ENCODE measurements around the gene AARS2. TPM values are rescaled to one million over a fixed set of nuclear protein-coding genes. Genes with fewer than 3 reads are reported as not detected.

Gene AARS2
- total RNA-seq, 4 donors from 2014 or later: 6.6 to 10.2 (median 7.8) TPM

GRCh38 chr6:44305200-44305725, 7.9 kb downstream of the AARS2 start:
- H3K9me3 ChIP-seq: no peaks in the 10 kb centered on the region
- intact Hi-C loops (cut with DNase I): no loop called here
- H3K4me3 ChIP-seq: no peak overlapping the region
- H3K27me3 ChIP-seq: no peaks in the 10 kb centered on the region
- no peak for DNase-seq (ENCODE audit: extremely low spot score)
- H3K36me3 ChIP-seq: peaks cover 51 to 100% (median 98%) of the 10 kb centered on the region in 4 donors
- no peak overlapping the region for H3K27ac ChIP-seq (replicated peaks in 1 of 4)
- H3K4me1 ChIP-seq: no peaks in the 10 kb centered on the region
- WGBS: 92% methylated on average over 4 of the region's 5 CpGs
- TF ChIP-seq CTCF (IDR thresholded peaks at IDR 0.05) (no peak), POLR2AphosphoS5 (IDR thresholded peaks at IDR 0.05) (no peak), POLR2A (IDR thresholded peaks at IDR 0.05; ENCODE audit: low read depth) (no peak)

- H3K9me3 ChIP-seq: no peaks in the 10 kb centered on the region
- TF ChIP-seq POLR2A (IDR thresholded peaks at IDR 0.05; ENCODE audit: low read depth): no peak
- TF ChIP-seq POLR2AphosphoS5 (IDR thresholded peaks at IDR 0.05): no peak
- no peak for TF ChIP-seq EP300 (IDR thresholded peaks at IDR 0.05)
- peak; percentile 61 to 87 (median 74) for TF ChIP-seq CTCF (IDR thresholded peaks at IDR 0.05)
- H3K4me1 ChIP-seq: no peaks in the 10 kb centered on the region
- H3K4me3 ChIP-seq: no peak overlapping the region
- peaks cover 49 to 97% (median 93%) of the 10 kb centered on the region in 4 donors for H3K36me3 ChIP-seq
- intact Hi-C loops (cut with DNase I): no loop called here
- no peak for DNase-seq (ENCODE audit: extremely low spot score)
- WGBS: 80% methylated on average over 14 of the region's 25 CpGs
- H3K27ac ChIP-seq (replicated peaks in 1 of 4): no peak overlapping the region
- no peaks in the 10 kb centered on the region for H3K27me3 ChIP-seq
Measured at GRCh38 chr6:44304282-44305199, 8.6 kb downstream of the AARS2 start.

GRCh38 chr6:44303842-44304241, 9.3 kb downstream of the AARS2 start:
- Histone ChIP-seq H3K4me3 (no peak overlapping the region), H3K9me3 (no peaks in the 10 kb centered on the region), H3K4me1 (no peaks in the 10 kb centered on the region), H3K27ac (replicated peaks in 1 of 4) (no peak overlapping the region), H3K27me3 (no peaks in the 10 kb centered on the region), H3K36me3 (peaks cover 49 to 90% (median 87%) of the 10 kb centered on the region in 4 donors)
- 93% methylated on average over 2 of the region's 6 CpGs for WGBS
- intact Hi-C loops (cut with DNase I): no loop called here
- no peak for DNase-seq (ENCODE audit: extremely low spot score)
- TF ChIP-seq EP300 (IDR thresholded peaks at IDR 0.05) (no peak), CTCF (IDR thresholded peaks at IDR 0.05) (no peak), POLR2A (IDR thresholded peaks at IDR 0.05; ENCODE audit: low read depth) (no peak), POLR2AphosphoS5 (IDR thresholded peaks at IDR 0.05) (no peak)

- Histone ChIP-seq H3K27me3 (peaks cover 0 to 6% (median 2%) of the 10 kb centered on the region in 4 donors), H3K36me3 (peaks cover 49 to 80% (median 78%) of the 10 kb centered on the region in 4 donors), H3K9me3 (no peaks in the 10 kb centered on the region), H3K27ac (replicated peaks in 1 of 4) (no peak overlapping the region), H3K4me3 (no peak overlapping the region), H3K4me1 (peaks cover 3 to 5% (median 4%) of the 10 kb centered on the region in 4 donors)
- DNase-seq (ENCODE audit: extremely low spot score): no peak
- TF ChIP-seq CTCF (IDR thresholded peaks at IDR 0.05) (no peak), EP300 (IDR thresholded peaks at IDR 0.05) (no peak), POLR2A (IDR thresholded peaks at IDR 0.05; ENCODE audit: low read depth) (no peak), POLR2AphosphoS5 (IDR thresholded peaks at IDR 0.05) (no peak)
- intact Hi-C loops (cut with DNase I): no loop called here
- WGBS: 79% methylated on average over 12 of the region's 12 CpGs
Measured at GRCh38 chr6:44302856-44303255, 10.3 kb downstream of the AARS2 start.
